BLaER1 (cell line): ENCODE data around the gene REL.

ENCODE experiments used
- H3K27ac ChIP-seq: shearing (Covaris generic); formaldehyde crosslinking; 2 replicates; pipeline ENCODE4 v1.8.1; 2022
- H3K27me3 ChIP-seq: shearing (Covaris generic); formaldehyde crosslinking; 2 replicates; pipeline ENCODE4 v1.8.1; 2022
- H3K36me3 ChIP-seq: shearing (Covaris generic); formaldehyde crosslinking; 2 replicates; pipeline ENCODE4 v1.8.1; 2022
- H3K4me1 ChIP-seq: shearing (Covaris generic); formaldehyde crosslinking; 2 replicates; pipeline ENCODE4 v1.8.1; 2022
- H3K4me2 ChIP-seq: shearing (Covaris generic); formaldehyde crosslinking; 2 replicates; pipeline ENCODE4 v1.8.1; 2022
- H3K4me3 ChIP-seq: shearing (Covaris generic); formaldehyde crosslinking; 2 replicates; pipeline ENCODE4 v1.8.1; 2022
- H3K9ac ChIP-seq: shearing (Covaris generic); formaldehyde crosslinking; 2 replicates; pipeline ENCODE4 v1.8.1; 2022
- H3K9me3 ChIP-seq: shearing (Covaris generic); formaldehyde crosslinking; 2 replicates; pipeline ENCODE4 v1.8.1; 2022
- H4K20me1 ChIP-seq: shearing (Covaris generic); formaldehyde crosslinking; 2 replicates; pipeline ENCODE4 v1.8.1; 2022
- Cebpa-rat ChIP-seq: shearing (Covaris generic); IDR thresholded peaks from 2 replicates; pipeline ENCODE4 v1.8.1; 2022

Gene REL

GRCh38 chr2:60961457-60961856, 80.1 kb downstream of the REL start:
- no peak overlapping the region for H3K27ac ChIP-seq
- no peak for TF ChIP-seq Cebpa-rat
- no peak overlapping the region for H3K4me3 ChIP-seq
- no peak overlapping the region for H3K4me2 ChIP-seq
- H3K27me3 ChIP-seq: no peaks in the 10 kb centered on the region
- H3K9me3 ChIP-seq: no peaks in the 10 kb centered on the region
- peaks cover 26% of the 10 kb centered on the region for H3K36me3 ChIP-seq
- H4K20me1 ChIP-seq: no peaks in the 10 kb centered on the region
- no peak overlapping the region for H3K9ac ChIP-seq
- H3K4me1 ChIP-seq: peaks cover 20% of the 10 kb centered on the region

GRCh38 chr2:60962528-60962927, 81.2 kb downstream of the REL start:
- no peaks in the 10 kb centered on the region for H3K27me3 ChIP-seq
- peaks cover 25% of the 10 kb centered on the region for H3K36me3 ChIP-seq
- no peak for TF ChIP-seq Cebpa-rat
- no peak overlapping the region for H3K4me2 ChIP-seq
- peaks cover 24% of the 10 kb centered on the region for H3K4me1 ChIP-seq
- H3K9me3 ChIP-seq: no peaks in the 10 kb centered on the region
- H4K20me1 ChIP-seq: no peaks in the 10 kb centered on the region
- H3K9ac ChIP-seq: no peak overlapping the region
- H3K27ac ChIP-seq: no peak overlapping the region
- H3K4me3 ChIP-seq: no peak overlapping the region

- TF ChIP-seq Cebpa-rat: no peak
- H3K27ac ChIP-seq: no peak overlapping the region
- no peaks in the 10 kb centered on the region for H3K27me3 ChIP-seq
- no peak overlapping the region for H3K9ac ChIP-seq
- H3K4me2 ChIP-seq: no peak overlapping the region
- no peak overlapping the region for H3K4me3 ChIP-seq
- peaks cover 24% of the 10 kb centered on the region for H3K4me1 ChIP-seq
- H4K20me1 ChIP-seq: no peaks in the 10 kb centered on the region
- no peaks in the 10 kb centered on the region for H3K9me3 ChIP-seq
- H3K36me3 ChIP-seq: peaks cover 22% of the 10 kb centered on the region
Measured at GRCh38 chr2:60963190-60963589, 81.8 kb downstream of the REL start.

- Histone ChIP-seq H3K27me3 (no peaks in the 10 kb centered on the region), H3K9ac (no peak overlapping the region), H3K4me3 (no peak overlapping the region), H3K4me1 (peaks cover 24% of the 10 kb centered on the region), H3K4me2 (peak overlapping the region; percentile 55), H4K20me1 (no peaks in the 10 kb centered on the region), H3K9me3 (no peaks in the 10 kb centered on the region), H3K27ac (peak overlapping the region; percentile 56), H3K36me3 (peaks cover 14% of the 10 kb centered on the region)
- TF ChIP-seq Cebpa-rat: no peak
Measured at GRCh38 chr2:60964651-60965498, 83.5 kb downstream of the REL start.

GRCh38 chr2:60965499-60965785, 84.1 kb downstream of the REL start:
- Histone ChIP-seq H3K4me1 (peaks cover 24% of the 10 kb centered on the region), H3K4me2 (peak overlapping the region; percentile 55), H3K9me3 (no peaks in the 10 kb centered on the region), H3K4me3 (no peak overlapping the region), H3K9ac (no peak overlapping the region), H3K27me3 (no peaks in the 10 kb centered on the region), H3K36me3 (peaks cover 9% of the 10 kb centered on the region; the same call in 1 of the 2 replicates), H3K27ac (peak overlapping the region; percentile 56), H4K20me1 (no peaks in the 10 kb centered on the region)
- TF ChIP-seq Cebpa-rat: no peak

- Histone ChIP-seq H3K4me2 (peak overlapping the region; percentile 14; the same call in 1 of the 2 replicates), H3K36me3 (peaks cover 9% of the 10 kb centered on the region; the same call in 1 of the 2 replicates), H3K4me1 (peaks cover 24% of the 10 kb centered on the region), H3K9me3 (no peaks in the 10 kb centered on the region), H3K27ac (no peak overlapping the region), H3K27me3 (no peaks in the 10 kb centered on the region), H4K20me1 (no peaks in the 10 kb centered on the region), H3K4me3 (no peak overlapping the region), H3K9ac (no peak overlapping the region)
- no peak for TF ChIP-seq Cebpa-rat
Measured at GRCh38 chr2:60966507-60967405, 85.4 kb downstream of the REL start.

GRCh38 chr2:60972889-60973656, 91.7 kb downstream of the REL start:
- H3K36me3 ChIP-seq: peaks cover 20% of the 10 kb centered on the region; the same call in 1 of the 2 replicates
- TF ChIP-seq Cebpa-rat: no peak
- no peaks in the 10 kb centered on the region for H3K9me3 ChIP-seq
- no peaks in the 10 kb centered on the region for H3K27me3 ChIP-seq
- H3K4me2 ChIP-seq: no peak overlapping the region
- H3K9ac ChIP-seq: no peak overlapping the region
- no peak overlapping the region for H3K27ac ChIP-seq
- no peaks in the 10 kb centered on the region for H3K4me1 ChIP-seq
- no peak overlapping the region for H3K4me3 ChIP-seq
- no peaks in the 10 kb centered on the region for H4K20me1 ChIP-seq

- H3K9ac ChIP-seq: no peak overlapping the region
- H3K4me2 ChIP-seq: no peak overlapping the region
- no peaks in the 10 kb centered on the region for H3K4me1 ChIP-seq
- TF ChIP-seq Cebpa-rat: no peak
- H4K20me1 ChIP-seq: no peaks in the 10 kb centered on the region
- H3K27ac ChIP-seq: no peak overlapping the region
- peaks cover 20% of the 10 kb centered on the region; the same call in 1 of the 2 replicates for H3K36me3 ChIP-seq
- no peak overlapping the region for H3K4me3 ChIP-seq
- H3K9me3 ChIP-seq: no peaks in the 10 kb centered on the region
- H3K27me3 ChIP-seq: no peaks in the 10 kb centered on the region
Measured at GRCh38 chr2:60973705-60974104, 92.3 kb downstream of the REL start.

- H3K27ac ChIP-seq: no peak overlapping the region
- H3K4me1 ChIP-seq: no peaks in the 10 kb centered on the region
- H3K36me3 ChIP-seq: peaks cover 20% of the 10 kb centered on the region; the same call in 1 of the 2 replicates
- H3K4me2 ChIP-seq: no peak overlapping the region
- no peaks in the 10 kb centered on the region for H3K9me3 ChIP-seq
- no peaks in the 10 kb centered on the region for H4K20me1 ChIP-seq
- H3K4me3 ChIP-seq: no peak overlapping the region
- no peaks in the 10 kb centered on the region for H3K27me3 ChIP-seq
- no peak overlapping the region for H3K9ac ChIP-seq
- no peak for TF ChIP-seq Cebpa-rat
Measured at GRCh38 chr2:60974652-60975051, 93.3 kb downstream of the REL start.
